MM.1S (cell line): ENCODE data around the gene MIPOL1.

ENCODE experiments used
- DNase-seq: peaks from one replicate; pipeline ENCODE4 v3.0.0-alpha.2; 2015
- H2AFZ ChIP-seq: fragments of 300-600 bp; sonication (generic); 2 replicates; pipeline ENCODE4 v1.6.0; 2016; ENCODE audit warnings: antibody characterized with exemption, low read length
- H3F3A ChIP-seq: fragments of 300-600 bp; sonication (generic); 2 replicates; pipeline ENCODE4 v1.6.1; 2016; ENCODE audit warnings: mild to moderate bottlenecking, antibody characterized with exemption, low read length, moderate library complexity, mixed read lengths; ENCODE audit not compliant: insufficient read depth
- H3K27ac ChIP-seq: fragments of 300-600 bp; sonication (generic); 2 replicates; pipeline ENCODE4 v1.5.1; 2016; ENCODE audit warnings: mild to moderate bottlenecking, low read length
- H3K27me3 ChIP-seq: fragments of 300-600 bp; sonication (generic); replicated peaks from 2 replicates; pipeline ENCODE4 v1.6.0; 2016; ENCODE audit warnings: low read length; ENCODE audit not compliant: insufficient read depth
- H3K36me3 ChIP-seq: fragments of 300-600 bp; sonication (generic); replicated peaks from 2 replicates; pipeline ENCODE4 v1.6.1; 2016; ENCODE audit warnings: mild to moderate bottlenecking, low read length, mixed read lengths; ENCODE audit not compliant: insufficient read depth
- H3K4me1 ChIP-seq: fragments of 300-600 bp; sonication (generic); 2 replicates; pipeline ENCODE4 v1.6.1; 2016; ENCODE audit warnings: low read length, mixed read lengths
- H3K4me2 ChIP-seq: fragments of 300-600 bp; sonication (generic); 2 replicates; pipeline ENCODE4 v1.6.0; 2016; ENCODE audit warnings: low read depth, low read length
- H3K4me3 ChIP-seq: fragments of 300-600 bp; sonication (generic); 2 replicates; pipeline ENCODE4 v1.5.1; 2016; ENCODE audit warnings: low read length, mixed read lengths
- H3K79me2 ChIP-seq: fragments of 300-600 bp; sonication (generic); 2 replicates; pipeline ENCODE4 v1.6.1; 2016; ENCODE audit warnings: mixed run types, low read length, mixed read lengths
- H3K9ac ChIP-seq: fragments of 300-600 bp; sonication (generic); 2 replicates; pipeline ENCODE4 v1.6.1; 2016; ENCODE audit warnings: low read length, mixed read lengths
- H3K9me2 ChIP-seq: fragments of 300-600 bp; sonication (generic); replicated peaks from 2 replicates; pipeline ENCODE4 v1.6.1; 2016; ENCODE audit warnings: mild to moderate bottlenecking, low read length, mixed read lengths; ENCODE audit not compliant: insufficient read depth
- H3K9me3 ChIP-seq: fragments of 300-600 bp; sonication (generic); replicated peaks from 2 replicates; pipeline ENCODE4 v1.6.1; 2016; ENCODE audit warnings: mild to moderate bottlenecking, low read length, mixed read lengths; ENCODE audit not compliant: insufficient read depth
- H4K20me1 ChIP-seq: fragments of 300-600 bp; sonication (generic); 2 replicates; pipeline ENCODE4 v1.6.1; 2016; ENCODE audit warnings: mild to moderate bottlenecking, low read length, moderate library complexity, mixed read lengths; ENCODE audit not compliant: insufficient read depth
- EZH2 ChIP-seq: fragments of 300-600 bp; sonication (generic); optimal IDR thresholded peaks from 2 replicates; pipeline ENCODE3; 2017; ENCODE audit warnings: low read depth, mild to moderate bottlenecking, antibody characterized with exemption, low read length, mixed read lengths
- EZH2phosphoT487 ChIP-seq: fragments of 300-600 bp; sonication (generic); IDR thresholded peaks from 2 replicates; pipeline ENCODE4 v1.6.1; 2018; ENCODE audit warnings: antibody characterized with exemption, low read length
- TF ChIP-seq, protein P1 (sequence below): fragments of 300-600 bp; sonication (generic); IDR thresholded peaks from 2 replicates; pipeline ENCODE4 v1.5.1; 2016; ENCODE audit warnings: antibody characterized with exemption, low read length, mixed read lengths

Gene MIPOL1

DNA sequence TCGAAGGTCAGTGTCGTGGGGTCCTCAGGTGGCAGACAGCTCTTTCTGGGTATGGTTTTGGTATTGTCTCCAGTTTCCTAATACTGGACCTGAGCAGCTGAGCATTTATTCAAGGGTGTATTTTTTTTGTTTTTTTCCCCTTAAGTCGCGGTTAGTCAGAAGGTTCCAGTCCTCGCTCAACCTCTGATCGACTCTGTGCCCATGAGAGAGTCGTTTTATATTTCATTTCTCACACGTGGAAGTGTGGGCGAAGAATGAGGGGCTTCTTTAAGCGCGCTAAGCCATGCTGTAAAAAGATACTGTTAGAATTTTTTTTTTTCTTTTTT, 499 bp downstream of the MIPOL1 start:
- Histone ChIP-seq H3K27ac (no peak overlapping the region), H3K4me1 (no peaks in the 10 kb centered on the region), H4K20me1 (no peaks in the 10 kb centered on the region), H3K4me3 (no peak overlapping the region), H3K9me3 (no peaks in the 10 kb centered on the region), H3K79me2 (no peaks in the 10 kb centered on the region), H3K9ac (no peak overlapping the region), H3K36me3 (no peaks in the 10 kb centered on the region), H3K9me2 (no peaks in the 10 kb centered on the region), H3K4me2 (no peak overlapping the region), H2AFZ (no peak overlapping the region), H3F3A (no peaks in the 10 kb centered on the region), H3K27me3 (no peaks in the 10 kb centered on the region)
- no peak for DNase-seq
- TF ChIP-seq, protein P1, sequence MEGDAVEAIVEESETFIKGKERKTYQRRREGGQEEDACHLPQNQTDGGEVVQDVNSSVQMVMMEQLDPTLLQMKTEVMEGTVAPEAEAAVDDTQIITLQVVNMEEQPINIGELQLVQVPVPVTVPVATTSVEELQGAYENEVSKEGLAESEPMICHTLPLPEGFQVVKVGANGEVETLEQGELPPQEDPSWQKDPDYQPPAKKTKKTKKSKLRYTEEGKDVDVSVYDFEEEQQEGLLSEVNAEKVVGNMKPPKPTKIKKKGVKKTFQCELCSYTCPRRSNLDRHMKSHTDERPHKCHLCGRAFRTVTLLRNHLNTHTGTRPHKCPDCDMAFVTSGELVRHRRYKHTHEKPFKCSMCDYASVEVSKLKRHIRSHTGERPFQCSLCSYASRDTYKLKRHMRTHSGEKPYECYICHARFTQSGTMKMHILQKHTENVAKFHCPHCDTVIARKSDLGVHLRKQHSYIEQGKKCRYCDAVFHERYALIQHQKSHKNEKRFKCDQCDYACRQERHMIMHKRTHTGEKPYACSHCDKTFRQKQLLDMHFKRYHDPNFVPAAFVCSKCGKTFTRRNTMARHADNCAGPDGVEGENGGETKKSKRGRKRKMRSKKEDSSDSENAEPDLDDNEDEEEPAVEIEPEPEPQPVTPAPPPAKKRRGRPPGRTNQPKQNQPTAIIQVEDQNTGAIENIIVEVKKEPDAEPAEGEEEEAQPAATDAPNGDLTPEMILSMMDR, result no peak
- TF ChIP-seq EZH2phosphoT487, result no peak
- TF ChIP-seq EZH2, result no peak

DNA sequence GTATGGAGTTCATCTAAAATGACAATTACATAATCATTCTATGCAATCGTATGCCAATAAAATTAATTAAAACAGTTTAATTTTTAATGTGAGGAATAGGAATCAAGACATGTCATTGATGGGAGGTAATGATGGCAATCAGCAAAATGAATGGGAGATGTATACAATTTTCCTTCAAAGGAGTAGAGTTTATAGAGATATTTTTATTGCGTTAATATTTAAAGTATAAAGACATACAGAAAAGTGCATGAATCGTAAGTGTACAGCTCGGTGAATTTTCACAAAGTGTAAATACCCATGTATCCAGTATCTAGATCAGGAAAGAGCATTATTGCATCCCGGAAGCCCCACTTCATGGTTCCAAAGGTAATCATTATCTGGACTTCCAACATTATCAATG, 1.2 kb downstream of the MIPOL1 start:
- no peak overlapping the region for H3K27ac ChIP-seq
- no peaks in the 10 kb centered on the region for H3K27me3 ChIP-seq
- H3K9me2 ChIP-seq, result no peaks in the 10 kb centered on the region
- no peaks in the 10 kb centered on the region for H3K9me3 ChIP-seq
- no peak overlapping the region for H3K4me3 ChIP-seq
- no peak for TF ChIP-seq EZH2phosphoT487
- TF ChIP-seq, protein P1, result no peak
- TF ChIP-seq EZH2, result no peak
- H3K4me1 ChIP-seq, result no peaks in the 10 kb centered on the region
- H3K9ac ChIP-seq, result no peak overlapping the region
- no peak overlapping the region for H2AFZ ChIP-seq
- H3K4me2 ChIP-seq, result no peak overlapping the region
- no peaks in the 10 kb centered on the region for H3K79me2 ChIP-seq
- H3K36me3 ChIP-seq, result no peaks in the 10 kb centered on the region
- H4K20me1 ChIP-seq, result no peaks in the 10 kb centered on the region
- no peak for DNase-seq
- H3F3A ChIP-seq, result no peaks in the 10 kb centered on the region

DNA sequence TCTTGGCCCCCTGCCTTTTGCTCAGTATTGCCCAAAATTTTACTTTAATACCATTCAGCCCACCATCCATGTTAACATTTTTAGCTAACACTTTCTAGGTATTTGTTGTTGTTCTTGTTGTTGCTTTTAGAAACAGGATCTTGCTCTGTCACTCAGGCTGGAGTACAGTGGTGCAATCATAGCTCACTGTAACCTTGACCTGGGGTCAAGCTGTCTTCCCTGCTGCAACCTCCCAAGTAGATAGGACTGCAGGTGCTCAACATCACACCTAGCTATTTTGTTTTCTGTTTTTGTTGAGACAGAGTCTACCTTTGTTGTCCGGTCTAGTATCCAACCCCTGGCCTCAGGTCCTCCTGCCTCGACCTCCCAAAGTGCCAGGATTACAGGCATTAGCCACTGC, 4.0 kb downstream of the MIPOL1 start:
- Histone ChIP-seq H3K36me3 (no peaks in the 10 kb centered on the region), H3K9me3 (no peaks in the 10 kb centered on the region), H4K20me1 (no peaks in the 10 kb centered on the region), H2AFZ (no peak overlapping the region), H3K27me3 (no peaks in the 10 kb centered on the region), H3F3A (no peaks in the 10 kb centered on the region), H3K4me2 (no peak overlapping the region), H3K4me3 (no peak overlapping the region), H3K79me2 (no peaks in the 10 kb centered on the region), H3K9ac (no peak overlapping the region), H3K4me1 (no peaks in the 10 kb centered on the region), H3K9me2 (no peaks in the 10 kb centered on the region), H3K27ac (no peak overlapping the region)
- no peak for DNase-seq
- TF ChIP-seq, protein P1, result no peak
- TF ChIP-seq EZH2phosphoT487, result no peak
- no peak for TF ChIP-seq EZH2

DNA sequence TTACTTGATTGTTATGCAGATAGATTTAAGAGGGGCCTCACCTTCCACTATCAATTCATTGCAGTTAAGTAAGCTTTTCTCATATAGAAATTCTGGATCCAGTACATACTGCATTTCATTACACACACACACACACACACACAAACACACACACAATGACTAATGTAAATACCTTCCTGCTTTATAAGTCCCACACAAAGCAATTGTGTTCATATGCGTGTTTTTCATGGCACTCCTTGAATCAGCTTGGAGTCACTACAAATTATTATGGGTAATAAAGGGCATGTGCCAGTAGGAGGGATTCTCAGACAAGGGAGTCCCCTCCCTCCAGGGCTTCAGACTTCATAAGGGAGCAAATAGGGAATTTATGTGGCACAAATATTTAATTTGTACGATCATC, 4.5 kb downstream of the MIPOL1 start:
- Histone ChIP-seq H3K4me3 (no peak overlapping the region), H3K9ac (no peak overlapping the region), H2AFZ (no peak overlapping the region), H3K9me2 (no peaks in the 10 kb centered on the region), H3K79me2 (no peaks in the 10 kb centered on the region), H3K4me2 (no peak overlapping the region), H3F3A (no peaks in the 10 kb centered on the region), H3K27me3 (no peaks in the 10 kb centered on the region), H3K4me1 (no peaks in the 10 kb centered on the region), H4K20me1 (no peaks in the 10 kb centered on the region), H3K36me3 (no peaks in the 10 kb centered on the region), H3K27ac (no peak overlapping the region), H3K9me3 (no peaks in the 10 kb centered on the region)
- DNase-seq, result no peak
- TF ChIP-seq EZH2phosphoT487, result no peak
- TF ChIP-seq, protein P1, result no peak
- TF ChIP-seq EZH2, result no peak
